ENCODE results near the gene CFAP251. TPM values are rescaled to one million over a fixed set of nuclear protein-coding genes. Genes with fewer than 3 reads are reported as not detected.

The CFAP251 gene
- total RNA-seq, 2 experiments from 2014 or later, result 4.1 to 4.7 TPM

GRCh38 chr12:122013791-122014590 lies 95.6 kb downstream of the CFAP251 start:
- BruUV-seq (replicated peaks), result TSS peak; percentile 85
- DNase-seq (ENCODE audit: low spot score), result peak; percentile 79
- Histone ChIP-seq H3K9me3 (ENCODE audit: low read length) (peaks cover 17% of the 10 kb centered on the region; the same call in 1 of the 2 replicates), H4K20me1 (ENCODE audit: insufficient read depth, low read length) (no peaks in the 10 kb centered on the region), H3K36me3 (ENCODE audit: insufficient read depth, low read length) (peaks cover 26% of the 10 kb centered on the region), H3K4me2 (ENCODE audit: low read length) (peak overlapping the region; percentile 58), H3K4me3 (ENCODE audit: low read depth, low read length, poor library complexity, severe bottlenecking) (peak overlapping the region; percentile 43), H3K9me2 (ENCODE audit: insufficient read depth, low read length) (no peaks in the 10 kb centered on the region), H3K27ac (ENCODE audit: low read depth, low read length, poor library complexity, severe bottlenecking) (peak overlapping the region; percentile 100), H3K79me2 (ENCODE audit: insufficient read depth, low read depth, low read length) (peaks cover 58% of the 10 kb centered on the region), H2AFZ (ENCODE audit: low read length) (peak overlapping the region; percentile 7; the same call in 1 of the 2 replicates), H3K4me1 (ENCODE audit: insufficient read depth, low read length, poor library complexity, severe bottlenecking) (peaks cover 90% of the 10 kb centered on the region)
- TF ChIP-seq EZH2phosphoT487 (IDR thresholded peaks at IDR 0.05; ENCODE audit: borderline replicate concordance, low read depth, low read length) (no peak), CTCF (conservative IDR thresholded peaks at IDR 0.05; ENCODE audit: low read length) (no peak)
- intact Hi-C loops (cut with micrococcal nuclease; ENCODE audit: unreplicated experiment), result no loop called here
- ChIA-PET POLR2A (interaction anchor here (0.9 to 15.4 kb wide), 7 partner anchors 9 to 34 kb away, joined by 3 to 332 read pairs (median 13); no protein-coding TSS in a partner anchor), CTCF (ENCODE audit: unreplicated experiment) (interaction anchor here (0.6 to 1.0 kb wide), 3 partner anchors 9 to 14 kb away, joined by 3 to 4 read pairs (median 3); no protein-coding TSS in a partner anchor)

DNA sequence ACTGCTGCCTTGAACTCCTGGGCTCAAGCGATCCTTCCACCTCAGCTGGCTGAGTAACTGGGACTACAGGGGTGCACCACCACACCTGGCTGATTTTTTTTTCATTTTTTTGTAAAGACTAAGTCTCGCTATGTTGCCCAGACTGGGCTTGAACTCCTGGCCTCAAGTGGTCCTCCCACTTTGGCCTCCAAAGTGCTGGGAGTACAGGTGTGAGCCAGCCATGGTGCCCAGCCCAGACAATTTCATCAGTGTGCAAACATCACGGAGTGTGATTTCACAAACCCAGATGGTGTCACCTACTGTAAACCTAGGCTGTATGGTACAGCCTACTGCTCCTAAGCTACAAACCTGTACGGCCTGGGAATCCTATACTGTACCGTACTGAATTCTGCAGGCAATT lies 96.4 kb downstream of the CFAP251 start:
- ChIA-PET POLR2A (interaction anchor here (0.6 to 15.4 kb wide), 5 partner anchors 9 to 31 kb away, joined by 4 to 332 read pairs (median 18); no protein-coding TSS in a partner anchor), CTCF (ENCODE audit: unreplicated experiment) (no interaction called here)
- TF ChIP-seq CTCF (conservative IDR thresholded peaks at IDR 0.05; ENCODE audit: low read length) (no peak), EZH2phosphoT487 (IDR thresholded peaks at IDR 0.05; ENCODE audit: borderline replicate concordance, low read depth, low read length) (no peak)
- Histone ChIP-seq H3K4me1 (ENCODE audit: insufficient read depth, low read length, poor library complexity, severe bottlenecking) (peaks cover 92% of the 10 kb centered on the region), H4K20me1 (ENCODE audit: insufficient read depth, low read length) (no peaks in the 10 kb centered on the region), H3K4me3 (ENCODE audit: low read depth, low read length, poor library complexity, severe bottlenecking) (peak overlapping the region; percentile 43), H3K27ac (ENCODE audit: low read depth, low read length, poor library complexity, severe bottlenecking) (peak overlapping the region; percentile 100), H3K79me2 (ENCODE audit: insufficient read depth, low read depth, low read length) (peaks cover 66% of the 10 kb centered on the region), H3K9me3 (ENCODE audit: low read length) (peaks cover 24% of the 10 kb centered on the region; the same call in 1 of the 2 replicates), H2AFZ (ENCODE audit: low read length) (peak overlapping the region; percentile 7; the same call in 1 of the 2 replicates), H3K9me2 (ENCODE audit: insufficient read depth, low read length) (no peaks in the 10 kb centered on the region), H3K36me3 (ENCODE audit: insufficient read depth, low read length) (peaks cover 33% of the 10 kb centered on the region), H3K4me2 (ENCODE audit: low read length) (peak overlapping the region; percentile 58)
- DNase-seq (ENCODE audit: low spot score), result no peak
- intact Hi-C loops (cut with micrococcal nuclease; ENCODE audit: unreplicated experiment), result no loop called here
- no TSS peak for BruUV-seq (replicated peaks)
